Measurements from ENCODE around the gene ABLIM1.

- TF ChIP-seq SPI1 (IDR thresholded peaks at IDR 0.05; ENCODE audit: low read depth, low read length) (no peak), POLR2AphosphoS5 (IDR thresholded peaks at IDR 0.05; ENCODE audit: low read depth, low read length) (no peak), POLR2A (IDR thresholded peaks at IDR 0.05; ENCODE audit: low read depth, low read length) (no peak)
Observed at GRCh38 chr10:114678820-114679219, 20.7 kb upstream of the ABLIM1 start.

Data from GM12891 (cell line).